AG04450 (cell line): ENCODE data around the gene PLPPR5. TPM values are rescaled to one million over a fixed set of nuclear protein-coding genes. Genes with fewer than 3 reads are reported as not detected.

Source experiments
- CTCF ChIA-PET: fragments of 300-600, 350-600 bp; formaldehyde crosslinking; extraction: SDS; loops from one replicate; lab custom pipeline; 2022; ENCODE audit warnings: antibody characterized with exemption, inconsistent platforms; lab: Charles Lee
- POLR2A ChIA-PET: fragments of 350-600 bp; formaldehyde crosslinking; extraction: SDS; loops from one replicate; lab custom pipeline; 2021; ENCODE audit warnings: antibody characterized with exemption, inconsistent platforms; lab: Yijun Ruan, JAX
- DNase-seq: peaks from one replicate; pipeline ENCODE4 v3.0.0-alpha.2; 2011; ENCODE audit warnings: low read depth, low spot score
- H3K27ac ChIP-seq: one replicate; pipeline ENCODE4 v1.5.1; 2012; ENCODE audit warnings: low read depth, low read length, control low read depth
- H3K27me3 ChIP-seq: one replicate; pipeline ENCODE4 v1.6.0; 2012; ENCODE audit warnings: low read length; ENCODE audit not compliant: control insufficient read depth, insufficient read depth
- H3K4me3 ChIP-seq: 2 replicates; pipeline ENCODE4 v1.5.1; 2011; ENCODE audit warnings: mild to moderate bottlenecking, low read depth, low read length, control low read depth
- H3K9me3 ChIP-seq: 2 replicates; pipeline ENCODE4 v1.5.1; 2012; ENCODE audit warnings: low read length; ENCODE audit not compliant: control insufficient read depth, insufficient read depth
- CTCF ChIP-seq: IDR thresholded peaks from 2 replicates; pipeline ENCODE4 v1.5.1; 2011; ENCODE audit warnings: low read depth, low read length, control low read depth, inconsistent platforms
- polyA plus RNA-seq: library from polyadenylated mRNA; depleted of rRNA; stranded (reverse); fragments of >200 nt; gene quantifications from 2 replicates; pipeline ENCODE4 v1.2.3, GENCODE V29; 2011

Gene PLPPR5
- polyA plus RNA-seq, 1 experiment = 0.07 TPM

GRCh38 chr1:98988904-98989555 is 15.6 kb downstream of the PLPPR5 start:
- CTCF ChIA-PET = no interaction called here
- no peak for TF ChIP-seq CTCF

GRCh38 chr1:98985687-98986086 is 19.0 kb downstream of the PLPPR5 start:
- CTCF ChIA-PET = no interaction called here
- Histone ChIP-seq H3K27ac (no peak overlapping the region), H3K4me3 (no peak overlapping the region), H3K27me3 (no peaks in the 10 kb centered on the region), H3K9me3 (no peaks in the 10 kb centered on the region; the same call in 1 of the 2 replicates)
- POLR2A ChIA-PET = no interaction called here
- no peak for TF ChIP-seq CTCF
- DNase-seq = no peak

More at GRCh38 chr1:98988904-98989555, 15.6 kb downstream of the PLPPR5 start:
- Histone ChIP-seq H3K27me3 (no peaks in the 10 kb centered on the region), H3K4me3 (no peak overlapping the region), H3K27ac (no peak overlapping the region), H3K9me3 (no peaks in the 10 kb centered on the region; the same call in 1 of the 2 replicates)
- DNase-seq = no peak
- POLR2A ChIA-PET = no interaction called here

- CTCF ChIA-PET = no interaction called here
- no peak for DNase-seq
- no peak for TF ChIP-seq CTCF
- H3K27me3 ChIP-seq = no peaks in the 10 kb centered on the region
- H3K9me3 ChIP-seq = no peaks in the 10 kb centered on the region; the same call in 1 of the 2 replicates
- H3K27ac ChIP-seq = no peak overlapping the region
- POLR2A ChIA-PET = no interaction called here
- H3K4me3 ChIP-seq = no peak overlapping the region
Observed at GRCh38 chr1:98981917-98982513, 22.6 kb downstream of the PLPPR5 start.

- H3K4me3 ChIP-seq = no peak overlapping the region
- DNase-seq = no peak
- no peaks in the 10 kb centered on the region for H3K27me3 ChIP-seq
- TF ChIP-seq CTCF = no peak
- no peaks in the 10 kb centered on the region; the same call in 1 of the 2 replicates for H3K9me3 ChIP-seq
- CTCF ChIA-PET = no interaction called here
- H3K27ac ChIP-seq = no peak overlapping the region
- POLR2A ChIA-PET = interaction anchor here (0.5 kb wide), 1 partner anchor 71 kb away, joined by 5 read pairs; no protein-coding TSS in a partner anchor
Observed at GRCh38 chr1:98979463-98979862, 25.2 kb downstream of the PLPPR5 start.

- no peaks in the 10 kb centered on the region for H3K9me3 ChIP-seq
- H3K27me3 ChIP-seq = no peaks in the 10 kb centered on the region
- DNase-seq = no peak
- no peak for TF ChIP-seq CTCF
- CTCF ChIA-PET = interaction anchor here (0.6 kb wide), 1 partner anchor 11 kb away, joined by 3 read pairs; no protein-coding TSS in a partner anchor
- no peak overlapping the region for H3K4me3 ChIP-seq
- no peak overlapping the region for H3K27ac ChIP-seq
- POLR2A ChIA-PET = no interaction called here
Observed at GRCh38 chr1:98975810-98976209, 28.9 kb downstream of the PLPPR5 start.
